Measurements from ENCODE around the gene FTO.

DNA sequence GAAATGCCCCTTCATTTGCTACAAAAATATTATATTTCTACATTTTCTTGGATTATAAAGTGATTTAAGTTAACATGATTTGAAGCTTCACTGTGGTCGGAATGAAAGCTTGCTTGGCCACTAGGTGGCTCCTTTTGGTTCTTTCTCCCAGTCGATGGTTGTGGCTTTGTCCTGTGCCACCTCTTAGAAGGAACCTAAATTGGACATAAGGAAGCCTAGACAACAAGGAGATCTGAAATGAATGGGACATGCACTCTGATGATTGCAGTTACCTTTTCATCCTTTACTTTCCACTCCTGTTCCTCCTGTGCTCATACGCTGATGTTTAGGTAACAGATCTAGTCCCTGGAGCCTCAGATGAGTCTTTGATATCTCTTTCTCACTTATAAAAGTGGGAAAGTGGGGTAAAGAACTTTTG lies 39.2 kb downstream of the FTO start:
- TF ChIP-seq, protein P1, sequence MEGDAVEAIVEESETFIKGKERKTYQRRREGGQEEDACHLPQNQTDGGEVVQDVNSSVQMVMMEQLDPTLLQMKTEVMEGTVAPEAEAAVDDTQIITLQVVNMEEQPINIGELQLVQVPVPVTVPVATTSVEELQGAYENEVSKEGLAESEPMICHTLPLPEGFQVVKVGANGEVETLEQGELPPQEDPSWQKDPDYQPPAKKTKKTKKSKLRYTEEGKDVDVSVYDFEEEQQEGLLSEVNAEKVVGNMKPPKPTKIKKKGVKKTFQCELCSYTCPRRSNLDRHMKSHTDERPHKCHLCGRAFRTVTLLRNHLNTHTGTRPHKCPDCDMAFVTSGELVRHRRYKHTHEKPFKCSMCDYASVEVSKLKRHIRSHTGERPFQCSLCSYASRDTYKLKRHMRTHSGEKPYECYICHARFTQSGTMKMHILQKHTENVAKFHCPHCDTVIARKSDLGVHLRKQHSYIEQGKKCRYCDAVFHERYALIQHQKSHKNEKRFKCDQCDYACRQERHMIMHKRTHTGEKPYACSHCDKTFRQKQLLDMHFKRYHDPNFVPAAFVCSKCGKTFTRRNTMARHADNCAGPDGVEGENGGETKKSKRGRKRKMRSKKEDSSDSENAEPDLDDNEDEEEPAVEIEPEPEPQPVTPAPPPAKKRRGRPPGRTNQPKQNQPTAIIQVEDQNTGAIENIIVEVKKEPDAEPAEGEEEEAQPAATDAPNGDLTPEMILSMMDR (IDR thresholded peaks at IDR 0.05; ENCODE audit: insufficient read depth, low read length, poor library complexity, severe bottlenecking): peak; percentile 73
- no peak for TF ChIP-seq EZH2phosphoT487 (conservative IDR thresholded peaks at IDR 0.05; ENCODE audit: low read length)
